ENCODE measurements around the gene RDH11.
A peak's percentile ranks its signal among the peaks of the same experiment; 100 is the strongest.
"Not testable (repeated sequence)": the region's sequence is repeated elsewhere in the genome, so short reads cannot be mapped to it uniquely, and the experiment has no call there.

Gene RDH11

DNA sequence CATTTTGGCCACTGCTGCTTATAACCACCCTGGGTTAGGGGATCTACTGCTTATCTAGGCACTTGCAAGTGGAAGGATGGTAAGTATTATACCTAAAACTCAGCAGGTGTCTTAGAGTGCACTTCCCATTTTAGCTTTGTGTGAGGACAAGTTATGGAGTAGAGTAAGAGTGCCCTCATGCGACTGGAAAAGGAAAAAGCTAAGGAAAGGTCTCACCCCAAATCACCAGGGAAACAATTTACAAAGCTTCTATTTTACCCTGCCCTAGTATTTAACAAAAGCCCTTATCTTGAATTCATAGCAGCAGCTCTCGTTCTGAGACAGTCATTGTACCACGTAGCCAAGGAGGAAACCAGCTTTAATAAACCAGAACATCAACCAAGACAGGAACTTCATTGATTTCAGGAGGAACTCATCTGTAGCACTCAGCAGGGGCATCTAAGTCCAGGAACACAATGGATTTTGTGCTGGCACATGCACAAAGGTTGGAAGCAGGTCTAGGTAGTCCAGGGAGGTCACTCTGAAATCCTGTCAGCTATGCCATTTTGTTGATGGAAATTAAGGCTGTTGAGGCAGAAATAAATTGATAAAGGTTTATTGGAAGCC lies 9.0 kb upstream of the RDH11 start:
- DNase-seq (ENCODE audit: low read depth in 2 of 2), result peak in 1 of 2 experiments; percentile 15

GRCh38 chr14:67703997-67704396 lies 8.4 kb upstream of the RDH11 start:
- no peak for DNase-seq (ENCODE audit: low read depth in 2 of 2)

DNA sequence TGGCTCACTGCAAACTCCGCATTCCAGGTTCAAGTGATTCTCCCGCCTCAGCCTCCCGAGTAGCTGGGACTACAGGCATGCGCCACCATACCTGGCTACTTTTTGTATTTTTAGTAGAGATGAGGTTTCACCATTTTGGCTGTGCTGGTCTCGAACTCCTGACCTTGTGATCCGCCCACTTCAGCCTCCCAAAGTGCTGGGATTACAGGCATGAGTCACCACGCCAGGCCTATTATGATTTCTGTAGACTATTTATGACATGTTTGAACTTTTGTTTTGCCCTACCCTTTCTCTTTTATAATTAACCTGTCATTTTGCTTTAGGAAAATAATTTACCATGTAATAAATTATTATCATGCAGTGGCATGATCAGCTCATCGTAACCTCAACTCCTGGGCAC lies 5.9 kb upstream of the RDH11 start, which contains the start of gene RDH12:
Gene RDH12 (plus strand): TSS at position 395 of the 400 bp plus-strand sequence. CDS start 20,757 bp downstream, outside the sequence.
- not testable (repeated sequence) for DNase-seq (ENCODE audit: low read depth in 2 of 2)

DNA sequence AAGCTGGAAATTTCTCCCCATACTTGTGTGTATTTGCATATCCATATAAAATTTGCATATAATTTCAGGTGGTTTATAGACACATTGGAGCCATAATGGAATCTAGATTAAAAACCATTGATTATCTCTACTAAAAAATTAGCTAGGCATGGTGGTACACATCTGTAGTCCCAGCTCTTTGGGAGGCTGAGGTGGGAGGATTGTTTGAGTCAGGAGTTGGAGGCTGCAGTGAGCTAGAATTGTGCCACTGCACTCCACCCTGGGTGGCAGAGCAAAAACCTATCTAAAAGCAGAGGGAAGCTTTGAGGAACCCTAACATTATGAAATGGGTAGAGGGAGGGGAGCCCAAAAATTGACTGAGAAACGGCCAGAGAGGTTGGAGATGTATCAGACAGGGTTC lies 2.6 kb upstream of the RDH11 start:
- no peak for DNase-seq (ENCODE audit: low read depth in 2 of 2)

DNA sequence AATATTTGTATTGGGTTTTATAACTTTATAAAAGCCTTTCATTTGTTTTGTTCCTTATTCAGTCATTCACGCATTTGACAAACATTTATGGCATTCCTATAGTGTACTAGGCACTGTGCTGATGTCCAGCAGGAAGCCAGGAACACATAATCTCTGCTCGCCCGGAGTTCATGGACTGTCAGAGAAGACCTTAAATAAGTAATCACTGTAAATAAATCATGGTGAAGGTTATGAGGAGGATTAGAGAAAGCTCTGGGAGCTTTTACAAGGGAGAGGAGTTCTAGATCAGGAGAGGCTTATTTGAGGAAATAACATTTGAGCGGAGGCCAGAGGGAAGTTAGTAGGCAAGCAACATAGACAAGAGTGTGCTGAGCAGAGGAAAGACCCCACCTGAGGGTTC lies 1.4 kb upstream of the RDH11 start:
- DNase-seq (ENCODE audit: low read depth in 2 of 2), result no peak

DNA sequence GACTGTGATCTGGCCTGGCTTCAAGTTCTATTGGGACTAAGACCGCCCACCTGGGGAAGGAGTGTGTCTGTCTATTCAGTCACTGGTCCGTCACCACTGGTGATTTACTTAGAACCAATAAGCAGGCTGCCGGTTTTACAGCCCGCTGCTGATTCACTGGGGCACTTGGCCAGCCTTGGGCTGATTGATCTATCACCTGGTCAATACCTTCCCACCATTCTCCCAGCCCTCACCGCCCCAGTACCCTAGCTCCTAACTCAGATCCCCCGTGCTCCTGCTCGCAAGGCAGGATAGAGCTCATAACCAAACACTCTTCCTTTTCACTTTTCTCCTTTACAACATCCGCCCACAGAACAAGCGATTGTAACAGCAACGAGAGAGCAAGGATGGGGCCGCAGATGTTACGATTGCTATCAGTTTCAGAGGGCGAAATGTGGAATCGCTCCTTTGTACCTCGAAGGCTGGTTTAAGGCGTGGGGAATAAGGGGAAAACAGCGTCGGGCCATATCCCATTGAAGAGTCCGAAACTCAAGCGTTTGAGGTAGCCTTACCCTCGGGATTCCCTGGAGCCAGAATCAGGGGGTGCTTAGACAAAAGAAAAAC lies 672 bp downstream of the RDH11 start:
- DNase-seq (ENCODE audit: low read depth in 2 of 2), result peak; percentile 42 to 44

GRCh38 chr14:67690011-67690410 lies 5.6 kb downstream of the RDH11 start:
- no peak for DNase-seq (ENCODE audit: low read depth in 2 of 2)

DNA sequence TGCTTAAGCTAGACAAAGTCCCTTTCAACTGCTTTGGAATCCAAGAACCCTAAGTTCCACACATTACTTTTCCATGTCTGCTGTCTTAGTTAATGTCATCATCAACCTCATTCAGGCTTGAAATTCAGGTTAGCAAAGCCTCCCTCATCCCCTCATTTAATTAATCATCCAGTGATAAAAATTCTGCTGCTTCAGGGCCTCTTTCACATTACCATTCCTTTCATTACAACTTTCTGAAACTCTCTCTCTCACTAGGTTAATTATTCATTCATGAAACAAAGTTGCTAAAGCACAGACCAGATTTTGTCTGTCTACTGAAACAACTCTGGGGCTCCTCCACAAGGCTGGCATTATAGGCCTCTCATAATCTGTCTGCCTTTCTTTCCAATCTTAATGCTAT lies 11.7 kb downstream of the RDH11 start:
- no peak for DNase-seq (ENCODE audit: low read depth in 2 of 2)

DNA sequence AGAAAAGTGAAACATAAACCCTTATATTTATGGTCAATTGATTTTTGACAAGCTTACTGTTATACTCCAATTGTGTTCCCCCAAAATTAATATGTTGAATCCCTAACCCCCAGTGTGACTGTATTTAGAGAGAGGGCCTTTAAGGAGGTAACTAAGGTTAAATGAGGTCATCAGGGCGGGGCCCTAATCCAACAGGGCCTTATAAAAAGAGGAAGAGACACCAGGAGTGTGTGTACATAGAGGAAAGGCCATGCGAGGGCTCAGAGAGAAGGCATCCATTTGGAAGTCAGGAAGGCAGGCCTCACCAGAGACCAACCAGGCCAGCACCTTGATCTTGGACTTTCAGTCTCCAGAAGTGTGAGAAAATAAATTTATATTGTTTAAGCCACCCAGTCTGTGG lies 14.6 kb downstream of the RDH11 start:
- DNase-seq (ENCODE audit: low read depth in 2 of 2), result no peak

- DNase-seq (ENCODE audit: low read depth in 2 of 2), result no peak
Observed at GRCh38 chr14:67680121-67680602, 15.4 kb downstream of the RDH11 start.

DNA sequence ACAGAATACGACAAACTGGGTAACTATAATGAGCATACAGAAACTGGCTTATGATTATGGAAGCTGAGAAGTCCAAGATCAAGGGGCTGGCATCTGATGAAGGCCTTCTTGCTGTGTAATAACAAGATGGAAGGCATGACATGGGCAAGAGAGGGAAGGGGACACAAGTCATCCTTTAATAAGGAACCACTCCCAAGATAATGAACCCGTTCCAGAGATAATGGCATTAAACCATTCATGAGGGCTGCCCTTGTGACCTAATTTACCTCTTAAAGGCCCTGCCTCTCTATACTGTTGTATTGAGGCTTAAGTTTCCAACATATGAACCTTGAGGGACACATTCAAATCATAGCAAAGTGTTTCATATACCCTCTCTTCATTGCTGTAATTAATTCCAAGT lies 16.6 kb downstream of the RDH11 start:
- no peak for DNase-seq (ENCODE audit: low read depth in 2 of 2)

- no peak for DNase-seq (ENCODE audit: low read depth in 2 of 2)
Observed at GRCh38 chr14:67675219-67675582, 20.4 kb downstream of the RDH11 start.

- DNase-seq (ENCODE audit: low read depth in 2 of 2), result no peak
Observed at GRCh38 chr14:67674480-67675218, 20.9 kb downstream of the RDH11 start, which contains the start of gene VTI1B. Gene VTI1B, minus strand, starts transcription at chr14:67674632. Its CDS starts 143 bp downstream, at chr14:67674489.

GRCh38 chr14:67674139-67674479 lies 21.5 kb downstream of the RDH11 start:
- DNase-seq (ENCODE audit: low read depth in 2 of 2), result no peak

DNA sequence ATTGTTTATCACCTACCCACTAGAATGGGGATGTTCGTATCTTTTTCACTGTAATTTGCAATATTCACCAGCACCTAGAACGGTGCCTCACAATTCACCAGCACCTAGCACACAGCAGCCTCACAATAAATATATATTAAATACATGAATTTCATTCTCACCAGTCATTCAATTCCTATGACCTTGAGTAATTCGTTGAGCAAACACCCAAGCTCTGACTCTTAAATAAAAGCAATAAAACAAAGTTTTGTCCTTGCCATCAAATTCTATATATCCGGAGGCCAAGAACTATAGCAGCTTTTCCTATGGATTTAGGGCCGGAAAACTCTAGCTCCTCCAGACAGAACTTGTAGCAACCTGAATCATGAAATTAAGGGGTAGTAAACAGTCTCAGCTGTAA lies 22.1 kb downstream of the RDH11 start:
- DNase-seq (ENCODE audit: low read depth in 2 of 2), result no peak

DNA sequence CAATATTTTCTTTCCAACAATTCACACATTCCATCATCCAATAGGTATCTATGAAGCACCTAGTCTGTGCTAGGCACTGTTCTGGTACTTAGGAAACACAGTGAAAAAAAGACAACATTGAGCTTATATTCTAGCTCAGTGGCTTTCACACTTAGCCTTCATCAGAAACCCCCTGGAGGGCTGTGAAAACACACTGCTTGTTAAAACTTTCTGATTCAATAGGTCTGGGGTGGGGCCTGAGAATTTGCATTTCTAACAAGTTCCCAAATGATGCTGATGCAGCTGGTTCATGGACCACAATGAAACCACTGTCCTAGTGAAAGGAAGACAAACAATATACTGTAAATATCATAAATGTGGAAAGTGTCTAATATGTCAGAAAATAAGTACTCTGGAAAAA lies 27.0 kb downstream of the RDH11 start:
- no peak for DNase-seq (ENCODE audit: low read depth in 2 of 2)

- DNase-seq (ENCODE audit: low read depth in 2 of 2), result no peak
Observed at GRCh38 chr14:67666750-67667449, 28.7 kb downstream of the RDH11 start.

- no peak for DNase-seq (ENCODE audit: low read depth in 2 of 2)
Observed at GRCh38 chr14:67665868-67666267, 29.7 kb downstream of the RDH11 start.

GRCh38 chr14:67663633-67664032 lies 31.9 kb downstream of the RDH11 start:
- no peak for DNase-seq (ENCODE audit: low read depth in 2 of 2)

DNA sequence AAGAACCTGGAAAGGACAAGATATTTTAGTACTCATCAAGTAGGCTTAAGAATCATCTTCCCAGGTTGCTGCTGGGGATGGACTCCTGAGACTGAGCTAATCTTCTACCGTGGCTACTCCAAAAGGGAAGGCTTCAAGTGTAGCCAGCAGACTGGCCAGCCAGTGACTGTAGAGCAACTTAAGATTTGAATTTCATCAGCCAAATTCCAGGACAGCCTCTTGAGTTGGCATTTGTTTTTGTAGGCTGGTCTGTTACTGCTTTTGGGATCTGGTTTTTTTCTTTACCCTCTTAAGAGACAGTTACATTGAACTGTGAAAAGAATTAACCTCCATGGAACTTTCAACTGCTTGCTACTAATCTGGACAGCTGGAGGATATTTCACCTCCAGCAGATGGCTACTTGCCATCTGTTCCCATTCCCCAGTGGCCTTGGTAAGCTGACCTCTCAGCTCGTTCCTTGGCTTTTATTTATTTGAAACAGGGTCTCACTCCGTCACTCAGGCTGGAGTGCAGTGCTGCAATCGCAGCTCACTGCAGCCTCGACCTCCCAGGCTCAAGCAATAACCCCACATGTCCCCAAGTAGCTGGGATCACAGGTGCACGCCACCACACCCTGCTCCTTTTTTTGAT lies 41.8 kb downstream of the RDH11 start:
- no peak for DNase-seq (ENCODE audit: low read depth in 2 of 2)

- DNase-seq (ENCODE audit: low read depth in 2 of 2), result no peak
Observed at GRCh38 chr14:67652189-67652588, 43.4 kb downstream of the RDH11 start.

DNA sequence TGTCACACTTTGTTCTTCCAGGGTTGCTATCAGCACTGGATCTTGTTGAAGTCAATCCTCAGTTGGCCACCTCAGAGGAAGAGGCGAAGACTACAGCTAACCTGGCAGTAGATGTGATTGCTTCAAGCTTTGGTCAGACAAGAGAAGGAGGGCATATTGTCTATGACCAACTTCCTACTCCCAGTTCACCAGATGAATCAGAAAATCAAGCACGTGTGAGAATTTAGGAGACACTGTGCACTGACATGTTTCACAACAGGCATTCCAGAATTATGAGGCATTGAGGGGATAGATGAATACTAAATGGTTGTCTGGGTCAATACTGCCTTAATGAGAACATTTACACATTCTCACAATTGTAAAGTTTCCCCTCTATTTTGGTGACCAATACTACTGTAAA lies 44.9 kb downstream of the RDH11 start:
- DNase-seq (ENCODE audit: low read depth in 2 of 2), result no peak

Data from fibroblast of skin of left biceps (primary cell).